GM19025 (cell line): ENCODE data around the gene FRAS1.
"Not testable (repeated sequence)": the region's sequence is repeated elsewhere in the genome, so short reads cannot be mapped to it uniquely, and the experiment has no call there.

Experiments
- ATAC-seq: cut with Tn5 transposase; IDR thresholded peaks from one replicate; pipeline ENCODE4 v1.9.1; 2021; ENCODE audit warnings: mild to moderate bottlenecking, low read depth, moderate library complexity; ENCODE audit not compliant: unreplicated experiment

Gene FRAS1

GRCh38 chr4:78478523-78478922, 421.4 kb downstream of the FRAS1 start:
- ATAC-seq, result no peak

GRCh38 chr4:78480286-78480685, 423.2 kb downstream of the FRAS1 start:
- ATAC-seq, result no peak

- no peak for ATAC-seq
Observed at GRCh38 chr4:78481180-78481579, 424.1 kb downstream of the FRAS1 start.

DNA sequence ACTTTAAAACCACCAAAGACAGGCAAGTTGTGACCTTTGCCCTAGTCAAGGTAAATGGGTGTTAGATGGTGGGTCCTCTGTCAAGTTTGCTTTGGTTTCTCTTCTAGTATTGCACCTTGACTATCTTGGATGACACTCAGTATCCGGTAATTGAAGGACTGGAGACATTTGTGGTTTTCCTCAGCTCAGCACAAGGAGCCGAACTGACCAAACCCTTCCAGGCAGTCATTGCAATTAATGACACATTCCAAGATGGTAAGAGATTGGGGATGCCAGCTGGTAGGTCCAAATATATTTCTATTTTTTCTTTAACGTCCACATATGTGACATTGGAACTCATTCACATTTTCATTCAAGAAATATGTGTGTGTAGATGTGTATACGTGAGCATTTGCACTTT, 425.2 kb downstream of the FRAS1 start:
- ATAC-seq, result no peak

- no peak for ATAC-seq
Observed at GRCh38 chr4:78483811-78484210, 426.7 kb downstream of the FRAS1 start.

GRCh38 chr4:78484574-78484973, 427.5 kb downstream of the FRAS1 start:
- no peak for ATAC-seq

DNA sequence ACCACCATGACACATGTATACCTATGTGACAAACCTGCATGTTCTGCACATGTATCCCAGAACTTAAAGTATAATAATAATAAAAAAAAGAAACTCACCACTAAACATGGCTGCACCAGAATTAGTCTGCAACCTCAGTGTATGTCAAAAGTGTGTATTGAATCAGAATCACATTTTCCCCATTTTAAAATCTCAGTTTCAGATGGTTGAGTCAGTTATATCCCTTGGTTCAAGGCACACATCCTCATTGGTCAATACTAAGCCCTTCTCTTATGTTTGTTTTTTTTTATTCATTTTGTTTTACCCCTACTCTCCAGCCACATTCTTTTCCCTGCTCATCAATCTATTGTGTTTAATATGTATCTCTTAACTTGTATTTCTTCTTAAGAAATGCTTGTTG, 436.6 kb downstream of the FRAS1 start:
- no peak for ATAC-seq

DNA sequence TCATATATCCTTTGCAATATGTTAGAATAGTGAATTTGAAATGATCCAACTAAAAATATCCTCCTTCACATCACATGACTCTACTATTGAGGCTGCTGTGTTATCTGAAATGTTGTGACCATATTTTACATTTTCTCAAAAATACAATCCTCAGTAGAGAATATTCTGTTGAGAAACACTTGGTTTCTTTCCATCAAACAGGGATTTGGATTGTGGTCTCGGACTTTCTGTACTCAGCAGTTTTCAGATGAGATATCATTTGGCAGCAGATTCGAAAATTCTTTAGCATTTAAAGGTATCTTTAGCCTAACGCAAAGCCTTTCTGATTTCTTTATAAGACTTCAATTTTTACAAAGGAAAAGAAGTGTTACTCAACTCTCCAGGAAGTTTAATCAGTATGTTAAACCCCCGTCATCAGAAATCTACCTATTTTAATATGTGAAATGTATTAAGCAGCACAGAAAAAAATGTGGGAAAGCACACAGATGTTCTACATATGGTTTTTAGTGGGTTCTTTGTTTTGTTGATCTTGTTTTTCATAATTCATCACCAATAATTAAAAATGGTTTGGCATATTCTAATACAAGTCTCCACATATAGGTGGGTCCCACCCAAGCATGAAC, 439.0 kb downstream of the FRAS1 start:
- no peak for ATAC-seq

DNA sequence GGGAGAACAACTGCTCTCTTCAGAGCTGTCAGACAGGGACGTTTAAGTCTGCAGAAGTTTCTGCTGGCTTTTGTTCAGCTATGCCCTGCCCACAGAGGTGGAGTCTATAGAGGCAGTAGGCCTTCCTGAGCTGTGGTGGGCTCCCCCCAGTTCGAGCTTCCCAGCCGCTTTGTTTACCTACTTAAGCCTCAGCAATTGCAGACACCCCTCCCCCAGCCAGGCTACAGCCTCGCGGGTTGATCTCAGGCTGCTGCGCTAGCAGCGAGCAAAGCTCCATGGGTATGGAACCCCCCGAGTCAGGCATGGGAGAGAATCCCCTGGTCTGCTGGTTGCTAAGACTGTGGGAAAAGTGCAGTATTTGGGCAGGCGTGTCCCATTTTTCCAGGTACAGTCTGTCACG, 449.1 kb downstream of the FRAS1 start:
- ATAC-seq, result not testable (repeated sequence)

DNA sequence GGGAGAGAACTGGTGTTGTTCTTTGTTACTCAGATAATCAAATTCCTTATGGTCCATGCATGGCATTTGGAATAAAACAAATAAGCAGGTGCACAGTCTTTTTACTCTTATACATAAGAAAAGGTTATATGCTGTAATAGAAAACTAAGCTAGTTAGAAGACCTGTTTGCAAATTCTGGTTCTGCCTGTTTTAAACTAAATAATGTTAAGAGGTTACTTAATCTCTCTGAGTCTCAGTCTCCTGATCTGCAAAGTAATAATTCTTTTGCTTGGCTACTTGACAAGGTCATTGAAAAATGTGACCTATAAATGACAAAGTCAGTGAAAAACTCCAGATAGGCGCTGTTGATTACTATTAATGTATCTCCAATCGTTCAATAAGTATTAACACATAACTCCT, 451.9 kb downstream of the FRAS1 start:
- no peak for ATAC-seq

DNA sequence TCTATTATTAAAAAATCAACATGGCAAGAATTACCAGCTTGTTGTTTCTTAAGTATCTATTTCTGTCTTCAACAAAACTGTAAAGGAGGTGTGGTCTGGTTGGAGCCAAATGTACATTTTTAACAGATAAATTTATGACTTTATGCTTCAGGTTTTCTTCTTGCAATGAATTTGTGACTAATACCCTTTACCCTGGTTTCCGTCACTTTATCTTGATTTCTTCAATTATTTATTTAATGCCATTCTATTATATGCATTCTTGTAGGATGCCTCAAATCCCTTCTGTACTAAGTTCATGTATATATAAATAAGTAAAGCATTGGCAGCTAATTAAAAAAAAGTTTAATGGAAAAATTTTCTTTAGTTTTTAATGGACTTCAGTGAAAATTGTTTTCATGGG, 453.0 kb downstream of the FRAS1 start:
- ATAC-seq, result no peak

- no peak for ATAC-seq
Observed at GRCh38 chr4:78510681-78511080, 453.6 kb downstream of the FRAS1 start.

GRCh38 chr4:78512357-78512920, 455.3 kb downstream of the FRAS1 start:
- no peak for ATAC-seq

GRCh38 chr4:78513411-78513975, 456.4 kb downstream of the FRAS1 start:
- no peak for ATAC-seq

GRCh38 chr4:78517050-78517652, 460.0 kb downstream of the FRAS1 start:
- no peak for ATAC-seq

GRCh38 chr4:78518561-78518960, 461.4 kb downstream of the FRAS1 start:
- no peak for ATAC-seq

GRCh38 chr4:78519962-78520361, 462.8 kb downstream of the FRAS1 start:
- no peak for ATAC-seq

DNA sequence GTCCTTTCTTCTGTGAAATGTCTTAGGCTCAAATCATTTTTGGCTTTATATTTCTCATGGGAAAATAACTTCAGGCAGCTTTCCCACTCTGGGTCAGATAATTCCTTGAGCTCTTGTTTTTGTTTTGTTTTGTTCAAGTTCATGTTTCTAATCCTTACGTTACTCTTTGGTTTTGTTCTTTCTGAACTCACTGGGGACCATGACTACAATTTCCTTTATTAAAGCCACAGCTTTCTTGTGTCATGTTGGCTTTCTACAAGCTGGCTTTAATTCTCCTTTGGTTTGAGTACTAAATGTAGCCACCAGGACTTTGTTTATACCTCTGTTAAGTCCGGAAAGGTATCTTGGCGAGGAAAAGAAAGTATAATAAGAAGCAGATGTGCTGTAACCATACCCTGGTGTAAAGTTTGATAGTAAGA, 463.7 kb downstream of the FRAS1 start:
- ATAC-seq, result no peak

- ATAC-seq, result no peak
Observed at GRCh38 chr4:78524009-78524408, 466.9 kb downstream of the FRAS1 start.

GRCh38 chr4:78525559-78525958, 468.4 kb downstream of the FRAS1 start:
- no peak for ATAC-seq

GRCh38 chr4:78527103-78527502, 470.0 kb downstream of the FRAS1 start:
- ATAC-seq, result no peak

DNA sequence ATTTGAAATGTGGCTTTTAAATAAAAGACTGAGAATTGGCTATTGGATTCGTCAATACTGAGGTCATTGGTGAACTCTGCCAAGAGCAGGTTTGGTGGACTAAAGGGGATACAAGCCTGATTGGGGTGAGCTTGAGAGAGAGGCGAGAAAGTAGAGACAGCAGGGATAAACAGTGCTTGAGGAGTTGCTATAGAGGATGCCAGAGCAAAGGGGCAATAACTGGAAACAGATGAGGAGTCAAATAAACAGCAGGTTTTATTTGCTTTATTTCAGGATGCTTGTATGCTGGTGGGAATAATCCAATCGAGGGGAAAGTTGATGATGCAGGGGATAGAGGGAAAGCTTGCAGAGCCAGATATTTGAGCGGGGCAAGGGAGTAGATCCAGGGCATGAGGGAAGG, 470.4 kb downstream of the FRAS1 start:
- no peak for ATAC-seq
